Prostate gland (tissue), 2 donors: ENCODE data around the gene TSHZ2. TPM values are rescaled to one million over a fixed set of nuclear protein-coding genes. Genes with fewer than 3 reads are reported as not detected.

ENCODE experiments used
- DNase-seq: peaks from one replicate; pipeline ENCODE4 v3.0.0-alpha.2; 2019; ENCODE audit warnings: low spot score
- H3K27ac ChIP-seq, 2 donors: fragments of 200-600 bp; sonication (generic); 2 replicates each; pipeline ENCODE4 v1.5.1; 2017 to 2019
- H3K27me3 ChIP-seq: fragments of 200-600 bp; sonication (generic); replicated peaks from 2 replicates; pipeline ENCODE4 v1.5.1; 2019; ENCODE audit not compliant: insufficient read depth
- H3K36me3 ChIP-seq, 2 donors: fragments of 200-600 bp; sonication (generic); 1 replicate in 1 of 2; 2 replicates in 1 of 2; pipeline versions ENCODE4 v1.5.1 to v1.8.1; 2017 to 2019
- H3K4me1 ChIP-seq: fragments of 200-600 bp; sonication (generic); replicated peaks from 2 replicates; pipeline ENCODE4 v1.5.1; 2019
- H3K4me3 ChIP-seq, 2 donors: fragments of 200-600 bp; sonication (generic); 2 replicates each; pipeline ENCODE4 v1.5.1; 2017 to 2019
- H3K9me3 ChIP-seq: fragments of 200-600 bp; sonication (generic); 2 replicates; pipeline ENCODE4 v1.5.1; 2017
- POLR2A ChIP-seq: fragments of 450-650 bp; IDR thresholded peaks from one replicate; pipeline ENCODE4 v1.6.1; 2016; ENCODE audit warnings: antibody characterized with exemption, mild to moderate bottlenecking
- POLR2AphosphoS5 ChIP-seq: sonication (generic); formaldehyde crosslinking; IDR thresholded peaks from one replicate; pipeline ENCODE4 v1.6.1; 2017; ENCODE audit warnings: antibody characterized with exemption
- WGBS: methylation state at CpG from one replicate; pipeline ENCODE4 v1.1.5; 2018; 5-methylcytosine and 5-hydroxymethylcytosine counted together
- intact Hi-C: fragments of 100-400 bp; cut with DNase I; formaldehyde crosslinking; loops from one replicate; pipeline ENCODE4 v1.14.2; 2022
- total RNA-seq, 2 donors: library from RNA; depleted of rRNA; stranded (reverse); fragments of >200 nt; gene quantifications; one replicate each; pipeline ENCODE4 v1.1.0, GENCODE V29; 2016
- TF ChIP-seq, protein P1 (sequence below), 4 experiments: fragments of 200-600 bp in 2 of 4; fragments of 450-650 bp in 2 of 4; sonication (generic) in 2 of 4; IDR thresholded peaks; 1 replicate in 3 of 4; 2 replicates in 1 of 4; pipeline ENCODE4 v1.5.1; 2016 to 2019; ENCODE audit warnings: antibody characterized with exemption in 4 of 4, mild to moderate bottlenecking in 2 of 4, moderate library complexity in 2 of 4

Gene TSHZ2
- total RNA-seq, 2 donors from 2014 or later: 9.8 to 35.1 TPM

DNA sequence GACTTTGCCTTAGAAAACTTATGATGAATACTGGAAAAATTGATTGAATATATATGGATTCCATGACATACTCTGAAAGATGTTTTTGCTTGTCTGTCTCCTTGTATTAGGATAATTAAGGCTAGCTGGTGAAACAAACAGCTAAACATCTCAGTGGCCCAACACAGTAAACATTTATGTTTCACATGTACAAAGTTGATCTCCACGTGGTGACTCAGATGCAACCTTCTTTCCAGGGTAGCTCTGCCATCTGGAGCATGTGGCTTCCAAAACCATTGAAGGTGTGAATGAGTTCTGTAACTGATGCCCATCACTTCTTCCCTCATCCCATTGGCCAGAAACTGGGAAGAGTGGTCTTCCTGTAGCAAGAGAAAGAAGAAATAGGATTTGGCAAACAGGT lies 196.3 kb downstream of the TSHZ2 start:
- no peaks in the 10 kb centered on the region for H3K9me3 ChIP-seq
- DNase-seq: no peak
- 88% methylated on average over 1 of the region's 1 CpG for WGBS
- H3K27me3 ChIP-seq: no peaks in the 10 kb centered on the region
- H3K27ac ChIP-seq: no peak overlapping the region
- H3K4me3 ChIP-seq: no peak overlapping the region
- TF ChIP-seq POLR2AphosphoS5 (no peak), POLR2A (no peak)
- TF ChIP-seq, protein P1, sequence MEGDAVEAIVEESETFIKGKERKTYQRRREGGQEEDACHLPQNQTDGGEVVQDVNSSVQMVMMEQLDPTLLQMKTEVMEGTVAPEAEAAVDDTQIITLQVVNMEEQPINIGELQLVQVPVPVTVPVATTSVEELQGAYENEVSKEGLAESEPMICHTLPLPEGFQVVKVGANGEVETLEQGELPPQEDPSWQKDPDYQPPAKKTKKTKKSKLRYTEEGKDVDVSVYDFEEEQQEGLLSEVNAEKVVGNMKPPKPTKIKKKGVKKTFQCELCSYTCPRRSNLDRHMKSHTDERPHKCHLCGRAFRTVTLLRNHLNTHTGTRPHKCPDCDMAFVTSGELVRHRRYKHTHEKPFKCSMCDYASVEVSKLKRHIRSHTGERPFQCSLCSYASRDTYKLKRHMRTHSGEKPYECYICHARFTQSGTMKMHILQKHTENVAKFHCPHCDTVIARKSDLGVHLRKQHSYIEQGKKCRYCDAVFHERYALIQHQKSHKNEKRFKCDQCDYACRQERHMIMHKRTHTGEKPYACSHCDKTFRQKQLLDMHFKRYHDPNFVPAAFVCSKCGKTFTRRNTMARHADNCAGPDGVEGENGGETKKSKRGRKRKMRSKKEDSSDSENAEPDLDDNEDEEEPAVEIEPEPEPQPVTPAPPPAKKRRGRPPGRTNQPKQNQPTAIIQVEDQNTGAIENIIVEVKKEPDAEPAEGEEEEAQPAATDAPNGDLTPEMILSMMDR (IDR thresholded peaks at IDR 0.05): no peak
- H3K36me3 ChIP-seq: no peaks in the 10 kb centered on the region
- intact Hi-C loops: no loop called here
- no peaks in the 10 kb centered on the region for H3K4me1 ChIP-seq

DNA sequence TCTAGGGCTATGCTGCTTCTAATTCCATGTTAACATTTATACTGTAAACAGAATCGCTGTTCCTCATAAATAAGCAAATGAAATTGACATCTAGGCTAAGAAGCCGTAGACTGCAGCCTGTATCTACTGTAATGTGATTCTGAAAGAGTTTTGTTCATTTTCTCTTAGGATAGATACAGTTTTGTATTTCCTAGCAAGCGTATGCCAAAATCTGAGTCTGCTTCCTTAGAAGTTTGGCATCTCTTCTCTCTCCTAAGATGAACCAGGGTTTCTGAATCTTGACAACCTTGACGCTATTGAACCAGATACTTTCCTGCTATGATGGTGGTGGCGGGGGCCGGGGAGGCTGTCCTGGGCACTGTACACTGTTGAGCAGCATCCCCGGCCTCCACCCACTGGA lies 198.0 kb downstream of the TSHZ2 start:
- Histone ChIP-seq H3K27me3 (no peaks in the 10 kb centered on the region), H3K36me3 (no peaks in the 10 kb centered on the region), H3K9me3 (no peaks in the 10 kb centered on the region), H3K4me1 (no peaks in the 10 kb centered on the region), H3K4me3 (no peak overlapping the region), H3K27ac (no peak overlapping the region)
- TF ChIP-seq POLR2A (no peak), POLR2AphosphoS5 (no peak)
- TF ChIP-seq, protein P1 (IDR thresholded peaks at IDR 0.05): no peak
- intact Hi-C loops: no loop called here
- DNase-seq: no peak
- 72% methylated on average over 7 of the region's 7 CpGs for WGBS

DNA sequence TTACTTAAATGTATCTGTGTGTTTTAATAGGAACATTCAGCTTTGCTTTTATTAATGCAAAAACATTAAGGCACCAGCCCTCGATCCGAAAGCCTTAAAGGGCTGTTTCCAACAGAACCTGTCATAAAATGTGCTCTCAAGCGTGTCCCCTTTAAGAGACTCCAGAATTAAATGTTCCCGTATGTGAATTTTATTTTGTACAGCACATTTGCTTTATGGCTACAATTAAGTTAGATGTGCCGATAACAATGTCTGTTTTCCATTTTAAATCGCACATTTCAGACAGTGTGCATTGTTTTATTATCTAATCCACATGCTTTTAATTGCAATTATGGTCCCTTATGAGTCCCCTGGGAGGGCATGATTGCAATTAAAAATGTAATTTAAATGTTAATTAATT lies 198.9 kb downstream of the TSHZ2 start:
- 47% methylated on average over 6 of the region's 6 CpGs for WGBS
- H3K36me3 ChIP-seq: no peaks in the 10 kb centered on the region
- no peak for DNase-seq
- TF ChIP-seq POLR2A (no peak), POLR2AphosphoS5 (no peak)
- TF ChIP-seq, protein P1 (IDR thresholded peaks at IDR 0.05): no peak
- intact Hi-C loops: no loop called here
- H3K9me3 ChIP-seq: no peaks in the 10 kb centered on the region
- H3K27me3 ChIP-seq: no peaks in the 10 kb centered on the region
- no peak overlapping the region for H3K27ac ChIP-seq
- H3K4me3 ChIP-seq: no peak overlapping the region
- no peaks in the 10 kb centered on the region for H3K4me1 ChIP-seq

DNA sequence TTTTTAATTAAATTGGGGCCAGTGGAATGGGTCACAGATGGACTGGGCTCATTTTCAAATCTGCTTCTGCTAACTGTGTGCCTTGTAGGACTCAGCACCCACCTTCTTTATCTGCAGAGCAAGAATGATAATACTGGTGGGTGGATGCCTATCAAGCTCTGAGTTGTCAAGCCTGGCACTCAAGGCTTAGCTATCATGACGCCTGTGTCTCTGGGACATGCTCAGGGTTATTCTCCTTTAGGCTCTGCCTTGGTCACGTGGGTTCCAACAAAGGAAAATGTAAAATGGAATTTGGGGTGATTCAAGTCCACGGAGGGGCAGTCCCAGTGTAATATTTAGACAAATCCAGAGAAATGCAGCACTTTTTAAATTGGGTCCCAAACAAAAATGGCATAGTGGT lies 202.3 kb downstream of the TSHZ2 start:
- no peak overlapping the region for H3K27ac ChIP-seq
- H3K27me3 ChIP-seq: no peaks in the 10 kb centered on the region
- 93% methylated on average over 3 of the region's 3 CpGs for WGBS
- no peaks in the 10 kb centered on the region for H3K9me3 ChIP-seq
- no peak overlapping the region for H3K4me3 ChIP-seq
- intact Hi-C loops: no loop called here
- H3K4me1 ChIP-seq: no peaks in the 10 kb centered on the region
- TF ChIP-seq POLR2AphosphoS5: no peak
- TF ChIP-seq, protein P1 (IDR thresholded peaks at IDR 0.05): no peak
- no peak for TF ChIP-seq POLR2A
- H3K36me3 ChIP-seq: no peaks in the 10 kb centered on the region
- no peak for DNase-seq

DNA sequence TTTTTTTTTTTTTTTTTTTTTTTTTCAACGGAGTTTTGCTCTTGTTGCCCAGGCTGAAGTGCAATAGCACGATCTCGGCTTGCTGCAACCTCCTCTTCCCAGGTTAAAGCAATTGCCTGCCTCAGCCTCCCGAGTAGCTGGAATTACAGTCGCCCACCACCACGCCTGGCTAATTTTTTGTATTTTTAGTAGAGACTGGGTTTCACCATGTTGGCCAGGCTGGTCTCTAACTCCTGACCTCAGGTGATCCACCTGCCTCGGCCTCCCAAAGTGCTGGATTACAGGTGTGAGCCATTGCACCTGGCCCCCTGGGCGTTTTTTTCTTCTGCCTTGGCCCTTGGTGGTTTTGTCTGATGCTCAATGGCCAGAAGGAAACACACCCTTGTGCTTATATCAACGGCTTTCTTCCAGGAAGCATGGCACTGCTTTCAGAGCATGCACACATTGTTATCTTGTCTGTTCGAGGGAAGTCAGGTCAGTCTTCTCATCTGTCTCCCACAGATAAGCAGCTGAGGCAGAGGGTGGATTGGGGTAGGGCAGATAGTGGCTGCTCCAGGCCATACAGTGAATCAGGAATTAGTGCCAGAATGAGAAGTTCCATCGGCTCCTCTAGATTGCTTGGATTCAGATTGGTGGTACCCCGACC lies 203.1 kb downstream of the TSHZ2 start:
- DNase-seq: no peak
- Histone ChIP-seq H3K4me1 (no peaks in the 10 kb centered on the region), H3K36me3 (no peaks in the 10 kb centered on the region), H3K4me3 (no peak overlapping the region), H3K27ac (no peak overlapping the region), H3K9me3 (no peaks in the 10 kb centered on the region), H3K27me3 (no peaks in the 10 kb centered on the region)
- intact Hi-C loops: no loop called here
- TF ChIP-seq POLR2A: no peak
- TF ChIP-seq, protein P1 (IDR thresholded peaks at IDR 0.05): no peak
- no peak for TF ChIP-seq POLR2AphosphoS5
- WGBS: 88% methylated on average over 12 of the region's 12 CpGs
